Measurements from ENCODE around the gene TBC1D24.
A peak's percentile ranks its signal among the peaks of the same experiment; 100 is the strongest.

The TBC1D24 gene

DNA sequence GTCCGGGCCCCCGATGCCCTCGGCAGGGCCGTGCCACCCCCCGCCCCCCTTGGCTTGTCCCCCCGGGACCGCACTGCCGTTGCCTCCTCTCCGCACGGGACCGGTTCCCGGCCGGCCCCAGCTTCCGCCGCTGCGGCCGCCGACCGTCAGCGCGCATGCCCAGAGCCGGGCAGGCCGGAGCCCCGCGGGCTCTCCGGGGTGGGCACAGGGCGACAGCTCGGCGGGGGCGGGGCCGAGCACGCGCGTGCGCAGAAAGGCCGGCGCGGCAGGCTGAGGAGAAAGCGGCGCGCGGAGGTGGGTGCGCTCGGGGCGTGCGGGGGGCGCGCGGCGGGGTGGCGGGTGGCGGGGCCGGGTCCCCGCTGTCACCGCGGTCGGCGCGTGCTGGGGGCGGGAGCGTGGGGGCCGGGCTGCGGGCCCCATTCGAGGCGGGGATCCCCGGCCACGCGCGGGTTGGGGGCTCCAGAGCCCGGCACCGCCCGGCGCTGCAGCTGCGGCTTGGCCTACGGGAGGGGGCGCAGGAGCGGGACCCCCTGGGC lies at the start of gene TBC1D24:
Gene TBC1D24 (plus strand): TSS at position 251 of the 536 bp plus-strand sequence. CDS start 21,022 bp downstream, outside the sequence.
- peaks cover 61% of the 10 kb centered on the region for H3K4me1 ChIP-seq (ENCODE audit: insufficient read depth, low read length)
- H3K4me3 ChIP-seq (ENCODE audit: low read depth in 1 of 2, low read length in 2 of 2), result peak within 1 kb of the TSS; percentile 46 to 96
- no peaks in the 10 kb centered on the region; the same call in 1 of the 2 replicates for H3K36me3 ChIP-seq (ENCODE audit: insufficient read depth, low read length)
- peak within 1 kb of the TSS; percentile 80 for H3K4me2 ChIP-seq (ENCODE audit: insufficient read depth, low read length)
- H4K20me1 ChIP-seq (ENCODE audit: insufficient read depth, low read length), result peaks cover 65% of the 10 kb centered on the region
- TF ChIP-seq EZH2 (IDR thresholded peaks at IDR 0.05; ENCODE audit: borderline replicate concordance, low read depth, low read length, severe bottlenecking), result no peak
- peak; percentile 2 for TF ChIP-seq CTCF (IDR thresholded peaks at IDR 0.05; ENCODE audit: borderline replicate concordance, extremely low read depth, low read length, poor library complexity, severe bottlenecking)
- H3K27ac ChIP-seq (ENCODE audit: low read length), result peak within 1 kb of the TSS; percentile 80
- H3K9me3 ChIP-seq (ENCODE audit: insufficient read depth, low read length, severe bottlenecking), result no peaks in the 10 kb centered on the region
- peaks cover 22% of the 10 kb centered on the region for H3K27me3 ChIP-seq (ENCODE audit: insufficient read depth, low read length, poor library complexity)
- DNase-seq (peak; percentile 88), ATAC-seq (ENCODE audit: insufficient read depth, low read depth) (peak; percentile 63)
- H3K9ac ChIP-seq (ENCODE audit: low read depth, low read length), result peak within 1 kb of the TSS; percentile 97
- H3K79me2 ChIP-seq (ENCODE audit: insufficient read depth, low read length), result peaks cover 47% of the 10 kb centered on the region
- H2AFZ ChIP-seq (ENCODE audit: low read depth, low read length), result peak within 1 kb of the TSS; percentile 76

DNA sequence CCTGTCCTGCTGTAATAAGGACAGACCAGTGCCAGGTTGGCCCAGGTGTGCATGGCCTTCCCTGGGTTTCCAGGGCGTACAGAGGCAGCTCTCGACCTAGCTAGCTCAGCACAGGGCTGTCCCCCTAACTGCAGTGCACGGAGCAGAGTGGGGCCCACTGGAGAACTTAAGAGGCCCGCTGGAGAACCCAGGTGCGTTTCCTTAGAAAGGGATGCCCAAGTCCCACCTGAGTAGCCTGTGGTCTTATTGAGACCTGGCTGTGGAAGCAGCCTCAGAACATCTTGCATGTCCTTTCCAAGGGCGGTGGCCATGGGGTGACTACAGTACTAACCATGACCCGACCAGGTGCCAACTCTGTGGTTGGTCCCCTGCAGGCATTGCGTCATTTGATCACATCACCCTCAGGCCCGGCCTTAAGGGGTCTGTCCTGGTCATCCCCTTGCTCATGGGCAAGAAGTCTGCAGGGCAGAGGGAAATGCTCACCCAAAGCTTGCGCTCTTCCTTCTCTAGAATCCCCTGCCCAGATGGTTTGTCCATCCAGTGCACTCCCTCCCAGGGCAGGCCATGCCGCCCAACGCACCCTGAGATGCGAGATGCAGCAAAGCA lies 49.0 kb upstream of the TBC1D24 start:
- Histone ChIP-seq H3K9ac (ENCODE audit: low read depth, low read length) (no peak overlapping the region), H3K9me3 (ENCODE audit: insufficient read depth, low read length, severe bottlenecking) (no peaks in the 10 kb centered on the region), H3K27ac (ENCODE audit: low read length) (no peak overlapping the region), H3K36me3 (ENCODE audit: insufficient read depth, low read length) (peaks cover 8% of the 10 kb centered on the region), H3K27me3 (ENCODE audit: insufficient read depth, low read length, poor library complexity) (no peaks in the 10 kb centered on the region), H3K4me1 (ENCODE audit: insufficient read depth, low read length) (peaks cover 25% of the 10 kb centered on the region), H2AFZ (ENCODE audit: low read depth, low read length) (no peak overlapping the region), H3K79me2 (ENCODE audit: insufficient read depth, low read length) (peaks cover 19% of the 10 kb centered on the region), H3K4me3 (ENCODE audit: low read depth in 1 of 2, low read length in 2 of 2) (no peak overlapping the region), H4K20me1 (ENCODE audit: insufficient read depth, low read length) (peaks cover 10% of the 10 kb centered on the region), H3K4me2 (ENCODE audit: insufficient read depth, low read length) (no peak overlapping the region)
- TF ChIP-seq EZH2 (IDR thresholded peaks at IDR 0.05; ENCODE audit: borderline replicate concordance, low read depth, low read length, severe bottlenecking) (no peak), CTCF (IDR thresholded peaks at IDR 0.05; ENCODE audit: borderline replicate concordance, extremely low read depth, low read length, poor library complexity, severe bottlenecking) (no peak)
- DNase-seq (no peak), ATAC-seq (ENCODE audit: insufficient read depth, low read depth) (no peak)

DNA sequence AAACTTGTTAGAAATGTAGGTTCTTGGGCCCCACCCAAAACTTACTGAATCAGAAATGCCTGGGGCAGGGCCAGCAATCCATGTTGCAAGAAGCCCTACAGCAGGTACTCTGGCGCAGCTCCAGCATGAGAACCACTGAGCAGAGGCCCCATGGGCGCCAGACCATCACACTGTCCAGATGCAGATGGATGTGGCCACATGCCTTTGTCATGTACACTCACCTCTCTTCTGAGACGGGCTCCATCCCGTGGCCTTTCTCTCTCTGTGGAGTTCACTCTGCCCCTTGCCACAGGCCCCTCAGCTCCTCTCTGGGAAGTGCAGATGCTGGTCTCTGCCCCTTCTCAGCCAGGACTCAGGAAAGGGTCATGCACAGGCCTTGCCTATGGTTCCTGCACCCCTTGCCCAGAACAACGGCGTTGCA lies 48.0 kb upstream of the TBC1D24 start:
- no peak for TF ChIP-seq EZH2 (IDR thresholded peaks at IDR 0.05; ENCODE audit: borderline replicate concordance, low read depth, low read length, severe bottlenecking)
- TF ChIP-seq CTCF (IDR thresholded peaks at IDR 0.05; ENCODE audit: borderline replicate concordance, extremely low read depth, low read length, poor library complexity, severe bottlenecking), result no peak
- Histone ChIP-seq H4K20me1 (ENCODE audit: insufficient read depth, low read length) (peaks cover 18% of the 10 kb centered on the region), H3K4me2 (ENCODE audit: insufficient read depth, low read length) (no peak overlapping the region), H3K4me1 (ENCODE audit: insufficient read depth, low read length) (peaks cover 35% of the 10 kb centered on the region), H3K9ac (ENCODE audit: low read depth, low read length) (no peak overlapping the region), H2AFZ (ENCODE audit: low read depth, low read length) (no peak overlapping the region), H3K79me2 (ENCODE audit: insufficient read depth, low read length) (peaks cover 29% of the 10 kb centered on the region), H3K4me3 (ENCODE audit: low read depth in 1 of 2, low read length in 2 of 2) (no peak overlapping the region), H3K27me3 (ENCODE audit: insufficient read depth, low read length, poor library complexity) (no peaks in the 10 kb centered on the region), H3K36me3 (ENCODE audit: insufficient read depth, low read length) (peaks cover 18% of the 10 kb centered on the region), H3K9me3 (ENCODE audit: insufficient read depth, low read length, severe bottlenecking) (no peaks in the 10 kb centered on the region), H3K27ac (ENCODE audit: low read length) (no peak overlapping the region)
- ATAC-seq (ENCODE audit: insufficient read depth, low read depth), result no peak
- DNase-seq, result no peak

All from DND-41 (cell line).